HepG2 (cell line): ENCODE results near the gene TBC1D4. TPM values are rescaled to one million over a fixed set of nuclear protein-coding genes. Genes with fewer than 3 reads are reported as not detected.

Source experiments
- ATAC-seq: fragments of 200-7000 bp; cut with Tn5 transposase; 3 replicates; pipeline ENCODE4 v1.9.1; 2020; ENCODE audit warnings: mild to moderate bottlenecking, moderate library complexity
- BruUV-seq: library from RNA; stranded (reverse); fragments of 400-500 nt; replicated peaks from 2 replicates; lab custom pipeline; 2021; lab: Mats Ljungman, UMichigan
- CTCF ChIA-PET: fragments of 300-600 bp; formaldehyde crosslinking; extraction: SDS; loops from one replicate; lab custom pipeline; 2021; ENCODE audit warnings: low total read pairs, inconsistent platforms, low intra/inter-chr PET ratio; lab: Yijun Ruan, JAX
- POLR2A ChIA-PET: fragments of 350-600 bp; sonication (Branson Sonifier 250); formaldehyde crosslinking; loops from one replicate; lab custom pipeline; 2020; ENCODE audit warnings: antibody characterized with exemption, inconsistent platforms; lab: Yijun Ruan, JAX
- DNase-seq: peaks from one replicate; pipeline ENCODE4 v3.0.0-alpha.2; 2015; ENCODE audit warnings: low spot score
- FAIRE-seq: peaks from 3 replicates; lab custom pipeline; 2011; peaks lifted over from hg19 to GRCh38; lab: Jason Lieb, UNC
- H2AFZ ChIP-seq: one replicate; pipeline ENCODE4 v1.6.1; 2011; ENCODE audit warnings: low read length, inconsistent platforms
- H3K27ac ChIP-seq: fragments of 300-600 bp; 3 replicates; pipeline ENCODE4 v1.8.0; 2011; ENCODE audit warnings: mixed run types, mild to moderate bottlenecking, mixed read lengths, low read length, inconsistent platforms; ENCODE audit not compliant: insufficient read depth; ENCODE audit errors: extremely low read length
- H3K27me3 ChIP-seq, 2 experiments: fragments of 200-600 bp in 1 of 2; 2 replicates in 1 of 2; 3 replicates in 1 of 2; pipeline versions ENCODE4 v1.6.0 to v1.8.0; 2011; ENCODE audit warnings: low read length in 2 of 2, mild to moderate bottlenecking in 2 of 2, moderate library complexity in 2 of 2, inconsistent platforms in 1 of 2; ENCODE audit not compliant: insufficient read depth in 2 of 2, control insufficient read depth in 1 of 2
- H3K36me3 ChIP-seq, 2 experiments: fragments of 200-600 bp in 1 of 2; replicated peaks in 1 of 2; 2 replicates in 1 of 2; 3 replicates in 1 of 2; pipeline versions ENCODE4 v1.5.1 to v1.8.0; 2011; ENCODE audit warnings: low read length in 2 of 2, inconsistent platforms in 1 of 2; ENCODE audit not compliant: insufficient read depth in 2 of 2, control insufficient read depth in 1 of 2
- H3K4me1 ChIP-seq: 2 replicates; pipeline ENCODE4 v1.5.1; 2012; ENCODE audit warnings: low read length, inconsistent platforms; ENCODE audit not compliant: insufficient read depth
- H3K4me2 ChIP-seq: 2 replicates; pipeline ENCODE4 v1.6.0; 2011; ENCODE audit warnings: low read depth, low read length, inconsistent platforms
- H3K4me3 ChIP-seq, 3 experiments: fragments of 200-600 bp in 1 of 3; sonication (generic), shearing (Covaris generic) in 1 of 3; replicated peaks in 1 of 3; 2 replicates each; pipeline ENCODE4 v1.5.1; 2011 to 2016; ENCODE audit warnings: low read length in 3 of 3, inconsistent platforms in 2 of 3, low read depth in 2 of 3, mild to moderate bottlenecking in 2 of 3, control low read depth in 1 of 3, mixed read lengths in 1 of 3; ENCODE audit not compliant: insufficient read depth in 1 of 3
- H3K79me2 ChIP-seq: one replicate; pipeline ENCODE4 v1.6.1; 2011; ENCODE audit warnings: low read length, inconsistent platforms; ENCODE audit not compliant: insufficient read depth
- H3K9ac ChIP-seq: 2 replicates; pipeline ENCODE4 v1.6.0; 2011; ENCODE audit warnings: mild to moderate bottlenecking, low read depth, low read length, inconsistent platforms; ENCODE audit not compliant: insufficient read depth
- H3K9me3 ChIP-seq: 2 replicates; pipeline ENCODE4 v1.5.1; 2012; ENCODE audit warnings: mild to moderate bottlenecking, low read length
- H4K20me1 ChIP-seq: 2 replicates; pipeline ENCODE4 v1.6.0; 2011; ENCODE audit warnings: inconsistent platforms, mild to moderate bottlenecking, low read length, moderate library complexity; ENCODE audit not compliant: insufficient read depth
- ARID3A ChIP-seq: IDR thresholded peaks from 2 replicates; pipeline ENCODE4 v1.6.1; 2012; ENCODE audit warnings: low read depth, low read length, improper control_type of control experiment
- ARID5B ChIP-seq: IDR thresholded peaks from 2 replicates; pipeline ENCODE4 v1.4.0; 2020; ENCODE audit warnings: mild to moderate bottlenecking, missing genetic modification reagents
- E2F5 ChIP-seq: sonication (generic); formaldehyde crosslinking; conservative IDR thresholded peaks from 2 replicates; pipeline ENCODE4 v1.4.0; 2020; ENCODE audit warnings: missing genetic modification reagents
- EP300 ChIP-seq, 3 experiments: sonication (generic) in 1 of 3; formaldehyde crosslinking in 1 of 3; IDR thresholded peaks; 2 replicates each; pipeline versions ENCODE4 v1.5.1 to v1.6.1; 2011 to 2020; ENCODE audit warnings: low read depth in 2 of 3, low read length in 2 of 3, borderline replicate concordance in 1 of 3, improper control_type of control experiment in 1 of 3, mild to moderate bottlenecking in 1 of 3, missing genetic modification reagents in 1 of 3, moderate library complexity in 1 of 3
- FOSL2 ChIP-seq: sonication (generic); formaldehyde crosslinking; IDR thresholded peaks from 2 replicates; pipeline ENCODE4 v1.4.0; 2020; ENCODE audit warnings: missing genetic modification reagents
- FOXA3 ChIP-seq: IDR thresholded peaks from 2 replicates; pipeline ENCODE4 v1.6.1; 2016; ENCODE audit warnings: missing genetic modification reagents, missing compliant biosample characterization
- FOXP1 ChIP-seq, 2 experiments: fragments of 450-650 bp in 1 of 2; IDR thresholded peaks; 2 replicates each; pipeline ENCODE4 v1.6.1; 2017 to 2018; ENCODE audit warnings: antibody characterized with exemption in 1 of 2
- GFI1 ChIP-seq: sonication (generic); formaldehyde crosslinking; IDR thresholded peaks from 2 replicates; pipeline ENCODE4 v1.5.0; 2020; ENCODE audit warnings: missing genetic modification reagents, mild to moderate bottlenecking, borderline replicate concordance
- ISL2 ChIP-seq: sonication (generic); formaldehyde crosslinking; IDR thresholded peaks from 2 replicates; pipeline ENCODE4 v1.5.0; 2020; ENCODE audit warnings: missing genetic modification reagents
- POGZ ChIP-seq: sonication (generic); formaldehyde crosslinking; IDR thresholded peaks from 2 replicates; pipeline ENCODE4 v1.4.0; 2020; ENCODE audit warnings: mild to moderate bottlenecking, missing genetic modification reagents
- SOX6 ChIP-seq, 2 experiments: fragments of 450-650 bp in 1 of 2; sonication (generic) in 1 of 2; formaldehyde crosslinking in 1 of 2; IDR thresholded peaks; 2 replicates each; pipeline versions ENCODE4 v1.4.0 to v1.6.1; 2017 to 2020; ENCODE audit warnings: antibody characterized with exemption in 1 of 2, mild to moderate bottlenecking in 1 of 2, missing genetic modification reagents in 1 of 2
- ZC3H13 ChIP-seq: sonication (generic); formaldehyde crosslinking; IDR thresholded peaks from 2 replicates; pipeline ENCODE4 v1.8.1; 2023; ENCODE audit warnings: mild to moderate bottlenecking, missing genetic modification reagents, moderate library complexity
- ZNF24 ChIP-seq: fragments of 450-650 bp; IDR thresholded peaks from 2 replicates; pipeline ENCODE4 v1.6.1; 2017; ENCODE audit warnings: antibody characterized with exemption, mild to moderate bottlenecking
- ZNF770 ChIP-seq: sonication (generic); formaldehyde crosslinking; IDR thresholded peaks from 2 replicates; pipeline ENCODE4 v1.5.0; 2020; ENCODE audit warnings: mild to moderate bottlenecking, missing genetic modification reagents
- WGBS: methylation state at CpG from one replicate; pipeline ENCODE4 v1.1.6; 2017; ENCODE audit warnings: low lambda C conversion rate; 5-methylcytosine and 5-hydroxymethylcytosine counted together
- in situ Hi-C: cut with HindIII; loops from 2 replicates; pipeline ENCODE4 v1.10.0; 2017; ENCODE audit warnings: low pct_unique_long_range_greater_than_20kb; ENCODE audit not compliant: extremely low pct_ligation_motif_present
- intact Hi-C: fragments of 100-400 bp; cut with micrococcal nuclease; formaldehyde crosslinking; loops from one replicate; pipeline ENCODE4 v1.10.0; 2022; ENCODE audit not compliant: unreplicated experiment
- polyA plus RNA-seq, 8 experiments: library from polyadenylated mRNA; depleted of rRNA in 3 of 8; stranded (reverse) in 7 of 8; unstranded in 1 of 8; fragments of >200 nt; fragmentation: Illumina TruSeq in 4 of 8; extraction: Trizol in 4 of 8; gene quantifications; 2 replicates each; pipeline versions ENCODE4 v1.2.1 to v1.2.3, GENCODE V29; 2011 to 2016; ENCODE audit warnings: low read depth in 4 of 8, missing spikeins in 1 of 8, mixed read lengths in 1 of 8; ENCODE audit not compliant: insufficient read depth in 1 of 8
- total RNA-seq, 5 experiments: library from RNA; depleted of rRNA; stranded (reverse); fragments of >200 nt; fragmentation: Illumina TruSeq; extraction: Trizol; gene quantifications; 2 replicates each; pipeline ENCODE4 v1.2.3, GENCODE V29; 2016; ENCODE audit warnings: low read depth in 1 of 5

TBC1D4 gene
- total and polyA plus RNA-seq, 2 of the 13 experiments (the other 11 are each of a cell fraction or from before 2014, with no cell fraction given): 35.9 to 64.4 TPM

- DNase-seq (no peak), FAIRE-seq (no peak), ATAC-seq (peak; percentile 66; the same call in 1 of the 3 replicates)
- no peaks in the 10 kb centered on the region; a peak in 1 of 5 replicates for H3K27me3 ChIP-seq
- in situ Hi-C loops (no loop called here), intact Hi-C loops (no loop called here)
- 22% methylated on average over 1 of the region's 1 CpG for WGBS
- H3K9ac ChIP-seq: no peak overlapping the region
- no peaks in the 10 kb centered on the region for H3K9me3 ChIP-seq
- no peak overlapping the region for H3K27ac ChIP-seq
- CTCF ChIA-PET: no interaction called here
- peaks cover 42% of the 10 kb centered on the region for H3K4me1 ChIP-seq
- H3K4me3 ChIP-seq: no peak overlapping the region
- H4K20me1 ChIP-seq: no peaks in the 10 kb centered on the region
- no TSS peak for BruUV-seq
- no peak overlapping the region for H3K4me2 ChIP-seq
- H2AFZ ChIP-seq: no peak overlapping the region
- H3K79me2 ChIP-seq: peaks cover 2% of the 10 kb centered on the region
- POLR2A ChIA-PET: no interaction called here
- peaks cover 12 to 55% of the 10 kb centered on the region in 2 experiments for H3K36me3 ChIP-seq
- no peak for TF ChIP-seq ZNF24
- no peak for TF ChIP-seq GFI1 (CRISPR knock-in tag)
- peak; percentile 49 for TF ChIP-seq POGZ (CRISPR knock-in tag)
- TF ChIP-seq FOXA3 (CRISPR knock-in tag): peak; percentile 57; the same call in 1 of the 2 replicates
- peak in 1 of 2 experiments; percentile 47; a peak in 1 of 4 replicates for TF ChIP-seq EP300 (IDR thresholded peaks at IDR 0.05; ENCODE audit: low read depth in 2 of 2, low read length in 2 of 2)
- no peak for TF ChIP-seq EP300 (CRISPR knock-in tag; IDR thresholded peaks at IDR 0.05; ENCODE audit: borderline replicate concordance)
- peak; percentile 42; the same call in 1 of the 2 replicates for TF ChIP-seq ARID5B (CRISPR knock-in tag)
- TF ChIP-seq FOXP1 (IDR thresholded peaks at IDR 0.05): no peak
- peak; percentile 58; the same call in 1 of the 2 replicates for TF ChIP-seq FOXP1 (CRISPR knock-in tag; IDR thresholded peaks at IDR 0.05)
- no peak for TF ChIP-seq E2F5 (CRISPR knock-in tag)
- TF ChIP-seq ZC3H13 (CRISPR knock-in tag): no peak
- TF ChIP-seq SOX6 (IDR thresholded peaks at IDR 0.05): no peak
- 0 out of 2 replicates have a peak, but pooled peaks have one; percentile 13 for TF ChIP-seq SOX6 (CRISPR knock-in tag; IDR thresholded peaks at IDR 0.05)
- peak; percentile 60; the same call in 1 of the 2 replicates for TF ChIP-seq ARID3A
- TF ChIP-seq FOSL2 (CRISPR knock-in tag): peak; percentile 93
- TF ChIP-seq ZNF770 (CRISPR knock-in tag): peak; percentile 93
- no peak for TF ChIP-seq ISL2 (CRISPR knock-in tag)
Measured at GRCh38 chr13:75347925-75348324, 134.0 kb downstream of the TBC1D4 start.
